Osteoblast (primary cell): ENCODE results near the gene CLMP. TPM values are rescaled to one million over a fixed set of nuclear protein-coding genes. Genes with fewer than 3 reads are reported as not detected.
A peak's percentile ranks its signal among the peaks of the same experiment; 100 is the strongest.

Experiments
- DNase-seq: peaks from one replicate; pipeline ENCODE4 v3.0.0; 2011; ENCODE audit warnings: low spot score, mixed read lengths; ENCODE audit not compliant: insufficient read length; ENCODE audit errors: missing footprints
- H2AFZ ChIP-seq: 2 replicates; pipeline ENCODE4 v1.6.0; 2011; ENCODE audit warnings: mild to moderate bottlenecking, low read length
- H3K27ac ChIP-seq: 2 replicates; pipeline ENCODE4 v1.5.1; 2011; ENCODE audit warnings: mild to moderate bottlenecking, low read depth, low read length, moderate library complexity
- H3K27me3 ChIP-seq: 2 replicates; pipeline ENCODE4 v1.6.0; 2012; ENCODE audit warnings: mild to moderate bottlenecking, control low read depth, inconsistent platforms, low read length, moderate library complexity; ENCODE audit not compliant: insufficient read depth
- H3K36me3 ChIP-seq: 2 replicates; pipeline ENCODE4 v1.5.1; 2011; ENCODE audit warnings: mild to moderate bottlenecking, low read length, control low read depth, moderate library complexity; ENCODE audit not compliant: insufficient read depth
- H3K4me1 ChIP-seq: 2 replicates; pipeline ENCODE4 v1.5.1; 2011; ENCODE audit warnings: mild to moderate bottlenecking, low read length, control low read depth, moderate library complexity; ENCODE audit not compliant: insufficient read depth
- H3K4me2 ChIP-seq: 2 replicates; pipeline ENCODE4 v1.6.0; 2011; ENCODE audit warnings: mild to moderate bottlenecking, low read length; ENCODE audit not compliant: insufficient read depth
- H3K4me3 ChIP-seq: fragments of 200-600 bp; sonication (generic); 3 replicates; pipeline ENCODE4 v1.5.1; 2012; ENCODE audit warnings: mild to moderate bottlenecking, low read length, inconsistent platforms; ENCODE audit not compliant: insufficient read depth
- H3K79me2 ChIP-seq: 2 replicates; pipeline ENCODE4 v1.6.0; 2012; ENCODE audit warnings: mild to moderate bottlenecking, low read length, control low read depth, inconsistent platforms; ENCODE audit not compliant: insufficient read depth
- H3K9me3 ChIP-seq: 2 replicates; pipeline ENCODE4 v1.5.1; 2011; ENCODE audit warnings: low read depth, low read length, control low read depth
- H4K20me1 ChIP-seq: 2 replicates; pipeline ENCODE4 v1.6.0; 2012; ENCODE audit warnings: mild to moderate bottlenecking, low read length, control low read depth; ENCODE audit not compliant: insufficient read depth
- total RNA-seq: library from RNA; depleted of rRNA; stranded (reverse); fragments of >200 nt; gene quantifications from 2 replicates; pipeline ENCODE4 v1.2.3, GENCODE V29; 2012
- TF ChIP-seq, protein P1 (sequence below): IDR thresholded peaks from 2 replicates; pipeline ENCODE4 v1.5.1; 2011; ENCODE audit warnings: mild to moderate bottlenecking, low read depth, low read length, moderate library complexity; ENCODE audit errors: extremely low read depth

CLMP gene
- total RNA-seq, 1 donor: 210 TPM

DNA sequence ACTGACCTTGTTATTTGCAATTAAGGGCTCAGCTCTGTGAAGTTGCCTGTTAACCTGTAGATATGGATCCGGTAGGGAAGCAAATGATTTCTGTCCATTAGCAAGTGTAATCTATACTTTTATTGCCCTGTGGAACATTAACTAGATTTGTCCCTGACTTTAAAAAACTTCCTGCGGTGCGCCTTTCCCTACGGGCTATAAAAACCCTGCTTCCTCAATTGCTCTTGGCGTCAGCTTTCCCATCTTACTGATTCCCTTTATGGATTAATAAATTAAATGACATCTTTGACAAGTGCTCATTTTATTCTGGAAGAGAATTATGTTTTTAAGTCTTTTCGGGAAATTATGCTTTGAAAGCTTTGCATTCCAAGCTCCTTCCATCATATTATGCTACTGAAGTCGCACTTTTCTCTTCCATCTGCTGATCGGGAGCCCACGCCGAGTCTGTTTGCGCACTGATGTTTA is 18.3 kb upstream of the CLMP start:
- no peak for DNase-seq
- Histone ChIP-seq H3K4me1 (peaks cover 27% of the 10 kb centered on the region), H2AFZ (no peak overlapping the region), H3K36me3 (no peaks in the 10 kb centered on the region), H3K79me2 (no peaks in the 10 kb centered on the region), H4K20me1 (no peaks in the 10 kb centered on the region), H3K27me3 (no peaks in the 10 kb centered on the region), H3K4me3 (no peak overlapping the region), H3K4me2 (no peak overlapping the region), H3K9me3 (no peaks in the 10 kb centered on the region), H3K27ac (no peak overlapping the region)
- TF ChIP-seq, protein P1, sequence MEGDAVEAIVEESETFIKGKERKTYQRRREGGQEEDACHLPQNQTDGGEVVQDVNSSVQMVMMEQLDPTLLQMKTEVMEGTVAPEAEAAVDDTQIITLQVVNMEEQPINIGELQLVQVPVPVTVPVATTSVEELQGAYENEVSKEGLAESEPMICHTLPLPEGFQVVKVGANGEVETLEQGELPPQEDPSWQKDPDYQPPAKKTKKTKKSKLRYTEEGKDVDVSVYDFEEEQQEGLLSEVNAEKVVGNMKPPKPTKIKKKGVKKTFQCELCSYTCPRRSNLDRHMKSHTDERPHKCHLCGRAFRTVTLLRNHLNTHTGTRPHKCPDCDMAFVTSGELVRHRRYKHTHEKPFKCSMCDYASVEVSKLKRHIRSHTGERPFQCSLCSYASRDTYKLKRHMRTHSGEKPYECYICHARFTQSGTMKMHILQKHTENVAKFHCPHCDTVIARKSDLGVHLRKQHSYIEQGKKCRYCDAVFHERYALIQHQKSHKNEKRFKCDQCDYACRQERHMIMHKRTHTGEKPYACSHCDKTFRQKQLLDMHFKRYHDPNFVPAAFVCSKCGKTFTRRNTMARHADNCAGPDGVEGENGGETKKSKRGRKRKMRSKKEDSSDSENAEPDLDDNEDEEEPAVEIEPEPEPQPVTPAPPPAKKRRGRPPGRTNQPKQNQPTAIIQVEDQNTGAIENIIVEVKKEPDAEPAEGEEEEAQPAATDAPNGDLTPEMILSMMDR: no peak

DNA sequence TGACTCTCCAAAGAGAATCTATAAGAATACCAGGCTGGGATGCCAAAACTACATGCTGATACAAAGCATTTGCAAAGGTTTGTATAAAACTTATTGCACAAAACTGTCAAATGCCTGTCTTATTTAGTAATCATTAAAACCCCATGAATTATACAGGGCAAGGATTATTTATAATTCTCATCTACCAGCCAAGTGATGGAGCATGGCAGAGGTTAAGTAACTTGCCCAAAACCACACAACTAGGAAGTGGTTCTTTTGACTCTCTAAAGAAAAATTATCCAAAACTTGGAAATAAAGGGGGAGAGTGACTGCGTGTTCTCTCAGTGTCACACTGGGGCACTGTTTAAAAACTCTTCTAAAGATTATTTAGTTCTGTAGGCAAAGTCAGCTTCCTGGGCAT is 17.4 kb upstream of the CLMP start:
- Histone ChIP-seq H3K27me3 (no peaks in the 10 kb centered on the region), H3K4me3 (peak overlapping the region; percentile 1), H4K20me1 (no peaks in the 10 kb centered on the region), H2AFZ (peak overlapping the region; percentile 26), H3K36me3 (no peaks in the 10 kb centered on the region), H3K79me2 (no peaks in the 10 kb centered on the region), H3K9me3 (no peaks in the 10 kb centered on the region), H3K4me1 (peaks cover 20% of the 10 kb centered on the region), H3K27ac (peak overlapping the region; percentile 16), H3K4me2 (peak overlapping the region; percentile 63)
- TF ChIP-seq, protein P1: no peak
- no peak for DNase-seq

DNA sequence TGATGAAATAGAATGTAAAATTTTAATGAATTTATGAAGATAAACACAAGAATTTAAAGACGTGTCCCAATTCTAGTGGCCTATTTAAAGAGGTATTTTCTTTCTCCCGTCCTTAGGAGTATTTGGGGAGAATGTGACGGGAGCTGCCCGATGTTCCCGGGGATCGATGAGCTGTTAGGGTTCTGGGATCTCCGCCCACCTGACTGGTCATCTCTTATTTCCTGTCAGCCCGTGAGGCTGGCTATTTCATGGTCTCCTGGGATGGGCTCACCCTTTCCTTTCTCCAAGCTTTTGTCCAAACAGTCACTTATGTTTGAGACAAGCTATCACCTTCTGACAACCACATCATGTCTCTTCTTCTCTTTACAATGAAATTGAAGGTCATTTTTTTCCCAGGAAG is 16.9 kb upstream of the CLMP start:
- no peak for DNase-seq
- H2AFZ ChIP-seq: peak overlapping the region; percentile 26
- H3K27ac ChIP-seq: peak overlapping the region; percentile 16
- peak overlapping the region; percentile 63 for H3K4me2 ChIP-seq
- H3K4me3 ChIP-seq: peak overlapping the region; percentile 1
- TF ChIP-seq, protein P1: no peak
- no peaks in the 10 kb centered on the region for H4K20me1 ChIP-seq
- H3K27me3 ChIP-seq: no peaks in the 10 kb centered on the region
- H3K79me2 ChIP-seq: no peaks in the 10 kb centered on the region
- H3K36me3 ChIP-seq: no peaks in the 10 kb centered on the region
- peaks cover 22% of the 10 kb centered on the region for H3K4me1 ChIP-seq
- no peaks in the 10 kb centered on the region for H3K9me3 ChIP-seq

DNA sequence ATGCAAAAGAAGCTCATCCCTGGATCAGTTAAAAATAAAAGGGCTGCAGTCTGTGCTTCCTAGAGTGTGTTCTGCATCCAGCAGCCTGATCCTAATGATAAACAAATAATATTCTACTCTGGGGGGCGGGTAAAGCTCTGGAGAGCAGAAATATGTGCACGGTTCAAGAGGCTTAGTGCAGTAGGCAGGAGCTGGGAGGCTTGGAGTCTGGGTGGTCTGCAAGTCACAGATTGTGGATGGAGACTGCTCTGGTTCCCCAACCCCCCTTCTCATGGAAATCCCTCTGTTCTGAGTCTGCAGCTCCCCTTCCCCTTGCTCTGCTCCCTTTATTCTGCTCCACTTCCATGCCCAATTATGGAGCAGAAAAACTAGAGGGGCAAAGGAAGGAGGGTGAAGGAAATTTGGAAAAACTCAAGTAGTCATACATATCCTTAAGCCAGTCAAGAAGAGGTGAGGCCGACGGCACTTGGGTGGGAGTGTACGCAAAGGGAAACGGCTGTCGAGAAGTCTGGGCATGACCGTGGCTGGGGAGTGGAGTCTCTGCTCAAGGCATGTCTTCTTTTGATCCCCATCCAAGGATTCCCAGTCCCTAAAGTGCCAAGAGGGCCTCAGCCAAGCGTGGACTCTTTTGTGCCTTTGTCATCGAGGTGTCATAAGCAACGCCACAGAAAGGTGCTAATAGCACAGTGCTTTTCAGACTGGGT is 16.3 kb upstream of the CLMP start:
- H3K9me3 ChIP-seq: no peaks in the 10 kb centered on the region
- H3K4me1 ChIP-seq: peaks cover 25% of the 10 kb centered on the region
- H3K4me3 ChIP-seq: no peak overlapping the region
- peak overlapping the region; percentile 63 for H3K4me2 ChIP-seq
- no peaks in the 10 kb centered on the region for H3K27me3 ChIP-seq
- no peak overlapping the region for H2AFZ ChIP-seq
- no peaks in the 10 kb centered on the region for H4K20me1 ChIP-seq
- H3K79me2 ChIP-seq: no peaks in the 10 kb centered on the region
- peak overlapping the region; percentile 16 for H3K27ac ChIP-seq
- TF ChIP-seq, protein P1: no peak
- H3K36me3 ChIP-seq: no peaks in the 10 kb centered on the region
- no peak for DNase-seq
